GM06990 (cell line): ENCODE results near the gene RNF2.

Experiments used
- DNase-seq: peaks from one replicate; pipeline ENCODE4 v3.0.0-alpha.2; 2011; ENCODE audit not compliant: insufficient read length; ENCODE audit errors: extremely low read depth
- H3K27me3 ChIP-seq: replicated peaks from 2 replicates; pipeline ENCODE4 v1.6.0; 2011; ENCODE audit warnings: low read length; ENCODE audit not compliant: control insufficient read depth, insufficient read depth
- H3K36me3 ChIP-seq: 2 replicates; pipeline ENCODE4 v1.5.1; 2011; ENCODE audit warnings: low read length; ENCODE audit not compliant: control insufficient read depth, insufficient read depth
- H3K4me3 ChIP-seq: replicated peaks from 2 replicates; pipeline ENCODE4 v1.5.1; 2011; ENCODE audit warnings: low read depth, mild to moderate bottlenecking, control low read depth, low read length
- TF ChIP-seq, protein P1 (sequence below): IDR thresholded peaks from 2 replicates; pipeline ENCODE4 v1.5.1; 2011; ENCODE audit warnings: low read length, control low read depth, mild to moderate bottlenecking, inconsistent platforms; ENCODE audit not compliant: insufficient read depth, poor library complexity, severe bottlenecking

The RNF2 gene

DNA sequence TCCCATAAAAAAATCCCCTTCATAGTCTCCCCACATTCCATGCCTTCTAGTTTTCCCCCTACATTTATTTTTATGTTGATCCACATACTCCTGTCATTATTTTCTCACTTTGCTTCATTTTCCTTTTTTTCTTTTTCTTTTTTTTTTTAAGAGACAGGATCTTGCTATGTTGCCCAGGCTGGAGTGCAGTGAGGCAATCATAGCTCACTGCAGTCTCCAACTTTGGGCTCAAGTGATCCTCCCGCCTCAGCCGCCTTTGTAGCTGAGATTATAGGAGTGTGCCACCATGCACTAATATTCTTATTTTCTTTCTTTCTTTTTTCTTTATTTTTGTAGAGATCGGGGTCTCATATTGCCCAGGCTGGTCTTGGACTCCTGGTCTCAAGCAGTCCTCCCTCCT is 7.8 kb downstream of the RNF2 start:
- no peak overlapping the region for H3K4me3 ChIP-seq
- no peaks in the 10 kb centered on the region for H3K36me3 ChIP-seq
- TF ChIP-seq, protein P1, sequence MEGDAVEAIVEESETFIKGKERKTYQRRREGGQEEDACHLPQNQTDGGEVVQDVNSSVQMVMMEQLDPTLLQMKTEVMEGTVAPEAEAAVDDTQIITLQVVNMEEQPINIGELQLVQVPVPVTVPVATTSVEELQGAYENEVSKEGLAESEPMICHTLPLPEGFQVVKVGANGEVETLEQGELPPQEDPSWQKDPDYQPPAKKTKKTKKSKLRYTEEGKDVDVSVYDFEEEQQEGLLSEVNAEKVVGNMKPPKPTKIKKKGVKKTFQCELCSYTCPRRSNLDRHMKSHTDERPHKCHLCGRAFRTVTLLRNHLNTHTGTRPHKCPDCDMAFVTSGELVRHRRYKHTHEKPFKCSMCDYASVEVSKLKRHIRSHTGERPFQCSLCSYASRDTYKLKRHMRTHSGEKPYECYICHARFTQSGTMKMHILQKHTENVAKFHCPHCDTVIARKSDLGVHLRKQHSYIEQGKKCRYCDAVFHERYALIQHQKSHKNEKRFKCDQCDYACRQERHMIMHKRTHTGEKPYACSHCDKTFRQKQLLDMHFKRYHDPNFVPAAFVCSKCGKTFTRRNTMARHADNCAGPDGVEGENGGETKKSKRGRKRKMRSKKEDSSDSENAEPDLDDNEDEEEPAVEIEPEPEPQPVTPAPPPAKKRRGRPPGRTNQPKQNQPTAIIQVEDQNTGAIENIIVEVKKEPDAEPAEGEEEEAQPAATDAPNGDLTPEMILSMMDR = no peak

DNA sequence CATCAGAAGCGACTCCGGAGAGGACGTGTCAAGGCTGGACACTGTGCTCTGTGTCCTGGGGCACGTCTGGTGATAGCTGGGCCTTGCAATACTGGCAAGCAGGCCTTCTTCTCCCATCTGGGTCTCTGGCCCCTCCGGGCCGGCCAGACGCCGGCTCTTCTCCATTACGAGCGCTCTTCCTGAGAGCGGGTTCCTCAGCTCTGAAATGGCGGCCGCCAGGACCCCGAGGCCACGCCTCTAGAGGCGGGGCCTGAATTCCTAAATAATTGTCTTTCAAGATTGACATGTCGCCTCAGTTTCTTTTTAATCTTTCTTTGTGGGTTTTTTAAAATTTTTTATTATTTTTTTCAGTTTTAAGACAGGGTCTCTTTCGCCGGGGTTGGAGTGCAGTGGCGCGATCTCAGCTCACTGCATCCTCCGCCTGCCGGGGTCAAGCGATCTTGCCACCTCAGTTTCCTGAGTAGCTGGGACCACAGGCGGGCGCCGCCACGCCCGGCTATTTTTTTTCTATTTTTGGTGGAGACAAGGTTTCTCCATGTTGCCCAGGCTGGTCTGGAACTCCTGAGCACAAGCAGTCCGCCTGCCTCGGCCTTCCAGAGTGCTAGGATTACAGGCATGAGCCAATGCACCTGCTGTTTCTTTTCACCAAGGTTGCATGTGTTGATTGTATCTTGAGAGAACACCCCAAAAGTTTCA is 9.2 kb downstream of the RNF2 start:
- no peaks in the 10 kb centered on the region for H3K27me3 ChIP-seq

More for the DNA sequence above, 7.8 kb downstream of the RNF2 start:
- DNase-seq = no peak
- no peaks in the 10 kb centered on the region for H3K27me3 ChIP-seq

DNA sequence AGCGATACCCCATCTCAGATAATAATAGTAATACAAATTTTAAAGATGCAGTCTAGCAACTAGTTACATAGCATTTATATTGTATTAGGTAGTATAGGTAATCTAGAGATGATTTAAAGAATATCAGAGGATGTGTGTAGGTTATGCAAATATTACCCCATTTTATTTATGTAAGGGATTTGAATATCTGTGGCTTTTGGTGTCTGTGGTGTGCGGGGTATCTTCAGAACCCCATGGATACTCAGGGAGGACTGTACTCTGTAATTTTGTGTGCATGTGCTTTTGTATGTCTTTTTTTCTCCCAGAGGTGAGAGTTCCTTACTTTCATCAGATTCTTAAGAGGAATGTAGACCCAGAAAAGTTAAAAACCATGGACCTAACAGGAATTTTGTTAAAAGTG is 12.8 kb downstream of the RNF2 start:
- TF ChIP-seq, protein P1 = no peak
- Histone ChIP-seq H3K27me3 (no peaks in the 10 kb centered on the region), H3K4me3 (no peak overlapping the region), H3K36me3 (no peaks in the 10 kb centered on the region)
- no peak for DNase-seq

More for the DNA sequence above, 9.2 kb downstream of the RNF2 start:
- no peak for DNase-seq
- TF ChIP-seq, protein P1 = no peak
- H3K4me3 ChIP-seq = no peak overlapping the region
- no peaks in the 10 kb centered on the region for H3K36me3 ChIP-seq

DNA sequence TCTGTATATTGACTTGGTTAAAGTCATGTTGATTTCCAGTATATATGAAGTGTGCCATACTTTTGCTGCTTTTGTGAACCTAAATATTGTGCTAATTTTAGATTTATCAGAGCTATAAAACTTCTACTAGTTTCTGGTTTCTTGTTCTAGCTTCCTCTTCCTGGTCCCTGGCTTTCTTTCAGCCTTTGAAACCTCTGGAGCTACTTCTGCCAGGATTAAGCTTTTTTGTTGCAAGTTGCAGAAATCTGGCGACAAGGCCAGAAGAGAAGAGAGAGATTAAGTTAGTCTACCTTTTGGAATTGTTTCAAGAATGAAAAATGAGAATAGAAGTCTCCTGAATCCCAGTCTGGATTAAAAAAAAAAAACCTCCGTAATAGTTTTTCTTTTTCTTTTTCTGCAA is 13.5 kb downstream of the RNF2 start:
- no peaks in the 10 kb centered on the region for H3K36me3 ChIP-seq
- no peak overlapping the region for H3K4me3 ChIP-seq
- H3K27me3 ChIP-seq = no peaks in the 10 kb centered on the region
- no peak for DNase-seq
- TF ChIP-seq, protein P1 = no peak

DNA sequence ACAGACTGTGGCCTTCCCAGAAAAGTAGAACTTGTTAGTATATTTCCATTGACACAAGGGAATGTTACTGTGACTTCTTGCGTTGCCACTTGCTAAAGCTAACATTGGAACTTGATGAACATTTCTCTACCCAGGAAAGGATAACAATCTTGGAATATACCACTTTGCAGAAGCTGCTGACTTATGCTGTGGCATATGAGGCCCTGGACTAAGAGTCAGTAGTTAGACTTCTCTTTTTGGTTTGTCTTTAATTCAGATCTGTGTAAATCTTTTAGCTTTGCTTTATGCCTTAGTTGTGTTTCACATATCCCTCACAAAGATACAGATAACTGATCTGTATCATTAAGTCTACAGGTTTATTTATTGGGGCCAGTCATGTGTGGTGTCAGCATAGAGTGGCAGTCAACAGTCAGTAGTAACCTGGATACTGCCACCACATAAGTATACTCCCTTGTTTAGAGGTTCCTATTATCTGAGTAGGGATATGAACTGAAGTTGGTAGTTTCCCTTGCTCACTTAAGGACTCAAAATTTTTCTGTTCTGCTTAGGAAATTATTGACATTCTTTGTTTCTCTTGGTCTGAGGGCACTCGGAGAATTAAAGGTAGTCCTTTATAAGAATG is 14.7 kb downstream of the RNF2 start:
- Histone ChIP-seq H3K27me3 (no peaks in the 10 kb centered on the region), H3K4me3 (no peak overlapping the region), H3K36me3 (no peaks in the 10 kb centered on the region)
- no peak for DNase-seq
- TF ChIP-seq, protein P1 = no peak
